ENCODE data around the gene FNIP1. TPM values are rescaled to one million over a fixed set of nuclear protein-coding genes. Genes with fewer than 3 reads are reported as not detected.

Gene FNIP1
- total RNA-seq, 1 experiment from 2014 or later, result 16.4 TPM

DNA sequence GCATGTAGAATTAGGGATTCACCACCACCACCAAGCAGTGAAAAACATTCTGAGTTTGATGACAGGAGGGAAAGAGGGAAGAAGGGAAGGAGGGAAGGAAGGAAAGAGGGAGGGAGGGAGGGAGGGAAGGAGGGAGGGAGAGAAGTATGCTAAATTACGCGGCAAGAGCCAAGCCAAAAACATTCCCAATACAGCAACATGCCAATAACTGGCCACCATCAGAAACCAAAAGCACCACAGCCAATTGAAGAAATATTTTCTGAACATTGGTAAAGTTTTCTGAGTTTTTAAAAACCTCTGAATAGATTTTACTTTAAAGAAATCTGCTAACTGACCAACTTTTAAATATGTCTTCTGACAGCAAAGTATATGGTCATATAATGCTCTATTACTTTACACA lies 36.0 kb downstream of the FNIP1 start:
- Histone ChIP-seq H3K79me2 (ENCODE audit: insufficient read depth, low read length) (peaks cover 87% of the 10 kb centered on the region), H3K27me3 (ENCODE audit: insufficient read depth, low read length) (no peaks in the 10 kb centered on the region), H2AFZ (ENCODE audit: low read depth, low read length, poor library complexity, severe bottlenecking) (no peak overlapping the region), H4K20me1 (ENCODE audit: insufficient read depth) (no peaks in the 10 kb centered on the region), H3K9me3 (ENCODE audit: control insufficient read depth in 1 of 2, insufficient read depth in 1 of 2, low read depth in 1 of 2, low read length in 2 of 2) (no peaks in the 10 kb centered on the region; a peak in 1 of 4 replicates), H3K9ac (ENCODE audit: low read length) (no peak overlapping the region), H3K9me2 (ENCODE audit: insufficient read depth) (no peaks in the 10 kb centered on the region), H3K4me1 (ENCODE audit: control insufficient read depth in 1 of 2, insufficient read depth in 2 of 2, low read length in 2 of 2) (no peaks in the 10 kb centered on the region), H3K4me3 (replicated peaks in 1 of 2; ENCODE audit: low read depth in 1 of 2, low read length in 2 of 2) (no peak overlapping the region), H3K36me3 (ENCODE audit: control insufficient read depth in 1 of 2, insufficient read depth in 2 of 2, low read length in 2 of 2) (peaks cover 0 to 4% of the 10 kb centered on the region in 2 experiments; a peak in 1 of 4 replicates), H3K4me2 (ENCODE audit: low read length) (no peak overlapping the region), H3K27ac (ENCODE audit: low read depth, low read length) (no peak overlapping the region)
- ATAC-seq (no peak), DNase-seq (ENCODE audit: low read depth, low spot score) (no peak)
- ChIA-PET CTCF (no interaction called here), POLR2A (no interaction called here), RAD21 (ENCODE audit: low non-redundant PET in 1 of 2, low total read pairs in 2 of 2, uncharacterized antibody in 2 of 2, unreplicated experiment in 2 of 2) (no interaction called here)
- intact Hi-C loops (cut with micrococcal nuclease), result no loop called here
- no TSS peak for BruUV-seq (replicated peaks)
- TF ChIP-seq SRF (IDR thresholded peaks at IDR 0.05; ENCODE audit: low read depth) (no peak), FOSL1 (IDR thresholded peaks at IDR 0.05; ENCODE audit: low read depth) (no peak), POLR2A (IDR thresholded peaks at IDR 0.05; ENCODE audit: borderline replicate concordance, extremely low read depth, insufficient read depth, insufficient read length) (no peak), SP1 (IDR thresholded peaks at IDR 0.05; ENCODE audit: low read depth) (no peak), ZFX (IDR thresholded peaks at IDR 0.05) (no peak), ELF1 (IDR thresholded peaks at IDR 0.05; ENCODE audit: borderline replicate concordance, low read depth) (no peak), SIN3A (IDR thresholded peaks at IDR 0.05; ENCODE audit: low read depth) (no peak), POLR2AphosphoS5 (IDR thresholded peaks at IDR 0.05; ENCODE audit: low read depth, low read length) (no peak), EZH2phosphoT487 (IDR thresholded peaks at IDR 0.05; ENCODE audit: borderline replicate concordance) (no peak)
- TF ChIP-seq, protein P1, sequence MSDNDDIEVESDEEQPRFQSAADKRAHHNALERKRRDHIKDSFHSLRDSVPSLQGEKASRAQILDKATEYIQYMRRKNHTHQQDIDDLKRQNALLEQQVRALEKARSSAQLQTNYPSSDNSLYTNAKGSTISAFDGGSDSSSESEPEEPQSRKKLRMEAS (IDR thresholded peaks at IDR 0.05), result no peak
- TF ChIP-seq, protein P2, sequence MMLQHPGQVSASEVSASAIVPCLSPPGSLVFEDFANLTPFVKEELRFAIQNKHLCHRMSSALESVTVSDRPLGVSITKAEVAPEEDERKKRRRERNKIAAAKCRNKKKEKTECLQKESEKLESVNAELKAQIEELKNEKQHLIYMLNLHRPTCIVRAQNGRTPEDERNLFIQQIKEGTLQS (IDR thresholded peaks at IDR 0.05), result no peak

DNA sequence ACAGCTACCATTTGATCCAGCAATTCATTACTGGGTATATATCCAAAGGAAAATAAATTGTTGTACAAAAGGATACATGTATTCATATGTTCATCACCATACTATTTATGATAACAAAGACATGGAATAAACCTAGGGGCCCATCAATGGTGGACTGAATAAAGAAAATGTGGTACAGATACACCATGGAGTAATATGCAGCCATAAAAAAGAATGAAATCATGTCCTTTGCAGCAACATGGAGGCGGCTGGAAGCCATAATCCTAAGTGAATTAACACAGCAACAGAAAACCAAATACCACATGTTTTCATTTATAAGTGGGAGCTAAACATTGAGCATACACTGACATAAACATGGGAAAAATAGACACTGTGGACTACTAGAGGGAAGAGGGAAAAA lies 37.1 kb downstream of the FNIP1 start:
- CTCF ChIA-PET, result no interaction called here
- TF ChIP-seq ELF1 (IDR thresholded peaks at IDR 0.05; ENCODE audit: borderline replicate concordance, low read depth), result no peak
- no peak for TF ChIP-seq SRF (IDR thresholded peaks at IDR 0.05; ENCODE audit: low read depth)
- TF ChIP-seq, protein P2 (IDR thresholded peaks at IDR 0.05), result no peak
- no peak for TF ChIP-seq RAD21 (IDR thresholded peaks at IDR 0.05; ENCODE audit: low read depth)
- TF ChIP-seq EGR1 (IDR thresholded peaks at IDR 0.05; ENCODE audit: low read depth), result no peak
- TF ChIP-seq EZH2phosphoT487 (IDR thresholded peaks at IDR 0.05; ENCODE audit: borderline replicate concordance), result no peak
- no peak for TF ChIP-seq EZH2 (IDR thresholded peaks at IDR 0.05)
- no peak for TF ChIP-seq JUND (IDR thresholded peaks at IDR 0.05)
- TF ChIP-seq, protein P3, sequence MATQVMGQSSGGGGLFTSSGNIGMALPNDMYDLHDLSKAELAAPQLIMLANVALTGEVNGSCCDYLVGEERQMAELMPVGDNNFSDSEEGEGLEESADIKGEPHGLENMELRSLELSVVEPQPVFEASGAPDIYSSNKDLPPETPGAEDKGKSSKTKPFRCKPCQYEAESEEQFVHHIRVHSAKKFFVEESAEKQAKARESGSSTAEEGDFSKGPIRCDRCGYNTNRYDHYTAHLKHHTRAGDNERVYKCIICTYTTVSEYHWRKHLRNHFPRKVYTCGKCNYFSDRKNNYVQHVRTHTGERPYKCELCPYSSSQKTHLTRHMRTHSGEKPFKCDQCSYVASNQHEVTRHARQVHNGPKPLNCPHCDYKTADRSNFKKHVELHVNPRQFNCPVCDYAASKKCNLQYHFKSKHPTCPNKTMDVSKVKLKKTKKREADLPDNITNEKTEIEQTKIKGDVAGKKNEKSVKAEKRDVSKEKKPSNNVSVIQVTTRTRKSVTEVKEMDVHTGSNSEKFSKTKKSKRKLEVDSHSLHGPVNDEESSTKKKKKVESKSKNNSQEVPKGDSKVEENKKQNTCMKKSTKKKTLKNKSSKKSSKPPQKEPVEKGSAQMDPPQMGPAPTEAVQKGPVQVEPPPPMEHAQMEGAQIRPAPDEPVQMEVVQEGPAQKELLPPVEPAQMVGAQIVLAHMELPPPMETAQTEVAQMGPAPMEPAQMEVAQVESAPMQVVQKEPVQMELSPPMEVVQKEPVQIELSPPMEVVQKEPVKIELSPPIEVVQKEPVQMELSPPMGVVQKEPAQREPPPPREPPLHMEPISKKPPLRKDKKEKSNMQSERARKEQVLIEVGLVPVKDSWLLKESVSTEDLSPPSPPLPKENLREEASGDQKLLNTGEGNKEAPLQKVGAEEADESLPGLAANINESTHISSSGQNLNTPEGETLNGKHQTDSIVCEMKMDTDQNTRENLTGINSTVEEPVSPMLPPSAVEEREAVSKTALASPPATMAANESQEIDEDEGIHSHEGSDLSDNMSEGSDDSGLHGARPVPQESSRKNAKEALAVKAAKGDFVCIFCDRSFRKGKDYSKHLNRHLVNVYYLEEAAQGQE (IDR thresholded peaks at IDR 0.05; ENCODE audit: low read depth), result no peak
- TF ChIP-seq ZNF274 (IDR thresholded peaks at IDR 0.05; ENCODE audit: low read depth, low read length), result no peak

More for the DNA sequence above, 37.1 kb downstream of the FNIP1 start:
- no peak overlapping the region for H3K4me2 ChIP-seq (ENCODE audit: low read length)
- H2AFZ ChIP-seq (ENCODE audit: low read depth, low read length, poor library complexity, severe bottlenecking), result no peak overlapping the region
- no peaks in the 10 kb centered on the region for H3K4me1 ChIP-seq (ENCODE audit: control insufficient read depth in 1 of 2, insufficient read depth in 2 of 2, low read length in 2 of 2)
- peaks cover 81% of the 10 kb centered on the region for H3K79me2 ChIP-seq (ENCODE audit: insufficient read depth, low read length)
- intact Hi-C loops (cut with micrococcal nuclease), result no loop called here
- no peaks in the 10 kb centered on the region for H4K20me1 ChIP-seq (ENCODE audit: insufficient read depth)
- POLR2A ChIA-PET, result no interaction called here
- no peak overlapping the region for H3K27ac ChIP-seq (ENCODE audit: low read depth, low read length)
- no peaks in the 10 kb centered on the region for H3K9me2 ChIP-seq (ENCODE audit: insufficient read depth)
- RAD21 ChIA-PET (ENCODE audit: low non-redundant PET in 1 of 2, low total read pairs in 2 of 2, uncharacterized antibody in 2 of 2, unreplicated experiment in 2 of 2), result no interaction called here
- H3K4me3 ChIP-seq (replicated peaks in 1 of 2; ENCODE audit: low read depth in 1 of 2, low read length in 2 of 2), result no peak overlapping the region
- H3K9me3 ChIP-seq (ENCODE audit: control insufficient read depth in 1 of 2, insufficient read depth in 1 of 2, low read depth in 1 of 2, low read length in 2 of 2), result no peaks in the 10 kb centered on the region; a peak in 1 of 4 replicates
- DNase-seq (ENCODE audit: low read depth, low spot score), result no peak
- H3K36me3 ChIP-seq (ENCODE audit: control insufficient read depth in 1 of 2, insufficient read depth in 2 of 2, low read length in 2 of 2), result no peaks in the 10 kb centered on the region
- H3K9ac ChIP-seq (ENCODE audit: low read length), result no peak overlapping the region
- BruUV-seq (replicated peaks), result no TSS peak
- no peaks in the 10 kb centered on the region for H3K27me3 ChIP-seq (ENCODE audit: insufficient read depth, low read length)
- ATAC-seq, result no peak

All from HCT116 (cell line).